AG04450 (cell line): ENCODE measurements around the gene RTP5. TPM values are rescaled to one million over a fixed set of nuclear protein-coding genes. Genes with fewer than 3 reads are reported as not detected.

ENCODE experiments used
- CTCF ChIA-PET: fragments of 300-600, 350-600 bp; formaldehyde crosslinking; extraction: SDS; loops from one replicate; lab custom pipeline; 2022; ENCODE audit warnings: antibody characterized with exemption, inconsistent platforms; lab: Charles Lee
- POLR2A ChIA-PET: fragments of 350-600 bp; formaldehyde crosslinking; extraction: SDS; loops from one replicate; lab custom pipeline; 2021; ENCODE audit warnings: antibody characterized with exemption, inconsistent platforms; lab: Yijun Ruan, JAX
- DNase-seq: peaks from one replicate; pipeline ENCODE4 v3.0.0-alpha.2; 2011; ENCODE audit warnings: low read depth, low spot score
- H3K27ac ChIP-seq: one replicate; pipeline ENCODE4 v1.5.1; 2012; ENCODE audit warnings: low read depth, low read length, control low read depth
- H3K27me3 ChIP-seq: one replicate; pipeline ENCODE4 v1.6.0; 2012; ENCODE audit warnings: low read length; ENCODE audit not compliant: control insufficient read depth, insufficient read depth
- H3K4me3 ChIP-seq: 2 replicates; pipeline ENCODE4 v1.5.1; 2011; ENCODE audit warnings: mild to moderate bottlenecking, low read depth, low read length, control low read depth
- H3K9me3 ChIP-seq: 2 replicates; pipeline ENCODE4 v1.5.1; 2012; ENCODE audit warnings: low read length; ENCODE audit not compliant: control insufficient read depth, insufficient read depth
- CTCF ChIP-seq: IDR thresholded peaks from 2 replicates; pipeline ENCODE4 v1.5.1; 2011; ENCODE audit warnings: low read depth, low read length, control low read depth, inconsistent platforms
- polyA plus RNA-seq: library from polyadenylated mRNA; depleted of rRNA; stranded (reverse); fragments of >200 nt; gene quantifications from 2 replicates; pipeline ENCODE4 v1.2.3, GENCODE V29; 2011

RTP5 gene
- polyA plus RNA-seq, 1 experiment: not detected

GRCh38 chr2:241895712-241896641 lies 26.4 kb downstream of the RTP5 start:
- CTCF ChIA-PET: no interaction called here
- Histone ChIP-seq H3K9me3 (peaks cover 29% of the 10 kb centered on the region; the same call in 1 of the 2 replicates), H3K27ac (no peak overlapping the region), H3K27me3 (peaks cover 5% of the 10 kb centered on the region), H3K4me3 (no peak overlapping the region)
- DNase-seq: no peak
- no peak for TF ChIP-seq CTCF
- POLR2A ChIA-PET: no interaction called here

- Histone ChIP-seq H3K9me3 (peaks cover 34% of the 10 kb centered on the region; the same call in 1 of the 2 replicates), H3K4me3 (no peak overlapping the region), H3K27me3 (peaks cover 13% of the 10 kb centered on the region), H3K27ac (no peak overlapping the region)
- DNase-seq: no peak
- CTCF ChIA-PET: no interaction called here
- TF ChIP-seq CTCF: no peak
- POLR2A ChIA-PET: no interaction called here
Observed at GRCh38 chr2:241896746-241897201, 27.2 kb downstream of the RTP5 start.

GRCh38 chr2:241897231-241897916 lies 27.8 kb downstream of the RTP5 start:
- ChIA-PET POLR2A (no interaction called here), CTCF (no interaction called here)
- DNase-seq: no peak
- Histone ChIP-seq H3K4me3 (no peak overlapping the region), H3K27ac (no peak overlapping the region), H3K27me3 (peaks cover 14% of the 10 kb centered on the region), H3K9me3 (peaks cover 37% of the 10 kb centered on the region; the same call in 1 of the 2 replicates)
- no peak for TF ChIP-seq CTCF

GRCh38 chr2:241898463-241899270 lies 29.1 kb downstream of the RTP5 start:
- no peak for DNase-seq
- POLR2A ChIA-PET: interaction anchor here (1.6 kb wide), 1 partner anchor 16 kb away, joined by 4 read pairs; no protein-coding TSS in a partner anchor
- Histone ChIP-seq H3K4me3 (no peak overlapping the region), H3K27ac (no peak overlapping the region), H3K27me3 (peaks cover 18% of the 10 kb centered on the region), H3K9me3 (peaks cover 42% of the 10 kb centered on the region; the same call in 1 of the 2 replicates)
- no peak for TF ChIP-seq CTCF
- CTCF ChIA-PET: interaction anchor here (0.7 kb wide), 1 partner anchor 20 kb away, joined by 3 read pairs; no protein-coding TSS in a partner anchor
